Transverse colon (tissue), 4 donors: ENCODE results near the gene PCDH8. TPM values are rescaled to one million over a fixed set of nuclear protein-coding genes. Genes with fewer than 3 reads are reported as not detected.

Experiments used
- DNase-seq: peaks from one replicate; pipeline ENCODE4 v3.0.0-alpha.2; 2019
- H3K27ac ChIP-seq, 4 donors: fragments of 200-600 bp; sonication (generic); 2 replicates each; pipeline ENCODE4 v1.5.1; 2016 to 2018; ENCODE audit warnings: inconsistent platforms in 4 of 4
- H3K27me3 ChIP-seq: fragments of 200-600 bp; sonication (generic); 2 replicates; pipeline ENCODE4 v1.5.1; 2017; ENCODE audit warnings: inconsistent platforms
- H3K36me3 ChIP-seq, 4 donors: fragments of 200-600 bp; sonication (generic); 2 replicates each; pipeline ENCODE4 v1.5.1; 2017 to 2019; ENCODE audit warnings: inconsistent platforms in 4 of 4
- H3K4me1 ChIP-seq, 4 donors: fragments of 200-600 bp; sonication (generic); 2 replicates each; pipeline ENCODE4 v1.5.1; 2017 to 2020; ENCODE audit warnings: inconsistent platforms in 4 of 4
- H3K4me3 ChIP-seq, 4 donors: fragments of 200-600 bp; sonication (generic); 1 replicate in 1 of 4; 2 replicates in 3 of 4; pipeline versions ENCODE4 v1.5.1 to v1.6.1; 2017 to 2019; ENCODE audit warnings: inconsistent platforms in 4 of 4
- H3K9me3 ChIP-seq, 2 donors: fragments of 200-600 bp; sonication (generic); 2 replicates each; pipeline ENCODE4 v1.5.1; 2017 to 2019; ENCODE audit warnings: inconsistent platforms in 2 of 2
- EP300 ChIP-seq: sonication (generic); formaldehyde crosslinking; IDR thresholded peaks from one replicate; pipeline ENCODE4 v1.6.1; 2017; ENCODE audit warnings: antibody characterized with exemption, low read depth
- POLR2A ChIP-seq: fragments of 450-650 bp; IDR thresholded peaks from one replicate; pipeline ENCODE4 v1.6.1; 2016; ENCODE audit warnings: antibody characterized with exemption, mild to moderate bottlenecking, moderate library complexity
- POLR2AphosphoS5 ChIP-seq, 3 donors: sonication (generic); formaldehyde crosslinking; IDR thresholded peaks; one replicate each; pipeline ENCODE4 v1.6.1; 2016; ENCODE audit warnings: antibody characterized with exemption in 3 of 3
- WGBS, 2 donors: methylation state at CpG; one replicate each; pipeline ENCODE4 v1.1.5; 2018; ENCODE audit warnings: low coverage in 1 of 2; 5-methylcytosine and 5-hydroxymethylcytosine counted together
- in situ Hi-C, 4 donors: fragments of 200-750 bp; cut with MboI; loops; one replicate each; pipeline versions ENCODE4 v1.15.0 to v1.15.1; 2017; ENCODE audit warnings: low sequenced_read_pairs in 3 of 4, low pct_ligation_motif_present in 1 of 4, low pct_unique_long_range_greater_than_20kb in 1 of 4
- intact Hi-C: fragments of 100-400 bp; cut with DNase I; formaldehyde crosslinking; loops from one replicate; pipeline ENCODE4 v1.15.1; 2023; ENCODE audit warnings: low total_unique reads
- total RNA-seq, 4 donors: library from RNA; depleted of rRNA; stranded (reverse); fragments of >200 nt; gene quantifications; one replicate each; pipeline ENCODE4 v1.1.0, GENCODE V29; 2016
- TF ChIP-seq, protein P1 (sequence below), 5 experiments: fragments of 200-600 bp in 3 of 5; fragments of 450-650 bp in 2 of 5; sonication (generic) in 3 of 5; IDR thresholded peaks; 1 replicate in 2 of 5; 2 replicates in 3 of 5; pipeline ENCODE4 v1.5.1; 2016 to 2017; ENCODE audit warnings: antibody characterized with exemption in 5 of 5, inconsistent platforms in 3 of 5, mild to moderate bottlenecking in 2 of 5, moderate library complexity in 1 of 5

The PCDH8 gene
- total RNA-seq, 4 donors from 2014 or later = 1.9 to 4.9 TPM; not detected in 2

DNA sequence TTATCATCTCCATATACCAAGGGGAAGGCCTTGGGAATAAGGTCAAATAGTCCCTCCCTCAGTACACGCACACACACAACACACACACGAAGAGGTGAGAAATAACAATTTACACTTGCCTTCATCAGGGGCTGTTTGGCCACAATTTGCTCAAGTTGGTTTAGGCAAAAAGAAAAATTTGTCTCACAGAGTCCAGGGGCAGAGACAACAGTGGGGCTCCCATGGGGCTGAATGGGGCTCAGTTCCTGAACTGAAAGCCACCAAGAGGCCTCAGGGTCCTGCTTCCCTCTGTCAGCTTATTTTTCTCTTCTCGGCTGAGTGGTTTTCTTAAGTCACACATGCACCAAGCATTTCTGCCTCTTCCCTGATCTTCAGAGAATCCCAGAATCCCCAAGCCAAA, 35.5 kb downstream of the PCDH8 start:
- intact Hi-C loops = no loop called here
- Histone ChIP-seq H3K27ac (no peak overlapping the region), H3K9me3 (no peaks in the 10 kb centered on the region), H3K4me1 (no peaks in the 10 kb centered on the region), H3K36me3 (no peaks in the 10 kb centered on the region), H3K4me3 (no peak overlapping the region), H3K27me3 (no peaks in the 10 kb centered on the region)
- WGBS, 2 donors = 49 to 76% methylated on average over 3 of the region's 3 CpGs
- TF ChIP-seq, protein P1, sequence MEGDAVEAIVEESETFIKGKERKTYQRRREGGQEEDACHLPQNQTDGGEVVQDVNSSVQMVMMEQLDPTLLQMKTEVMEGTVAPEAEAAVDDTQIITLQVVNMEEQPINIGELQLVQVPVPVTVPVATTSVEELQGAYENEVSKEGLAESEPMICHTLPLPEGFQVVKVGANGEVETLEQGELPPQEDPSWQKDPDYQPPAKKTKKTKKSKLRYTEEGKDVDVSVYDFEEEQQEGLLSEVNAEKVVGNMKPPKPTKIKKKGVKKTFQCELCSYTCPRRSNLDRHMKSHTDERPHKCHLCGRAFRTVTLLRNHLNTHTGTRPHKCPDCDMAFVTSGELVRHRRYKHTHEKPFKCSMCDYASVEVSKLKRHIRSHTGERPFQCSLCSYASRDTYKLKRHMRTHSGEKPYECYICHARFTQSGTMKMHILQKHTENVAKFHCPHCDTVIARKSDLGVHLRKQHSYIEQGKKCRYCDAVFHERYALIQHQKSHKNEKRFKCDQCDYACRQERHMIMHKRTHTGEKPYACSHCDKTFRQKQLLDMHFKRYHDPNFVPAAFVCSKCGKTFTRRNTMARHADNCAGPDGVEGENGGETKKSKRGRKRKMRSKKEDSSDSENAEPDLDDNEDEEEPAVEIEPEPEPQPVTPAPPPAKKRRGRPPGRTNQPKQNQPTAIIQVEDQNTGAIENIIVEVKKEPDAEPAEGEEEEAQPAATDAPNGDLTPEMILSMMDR (IDR thresholded peaks at IDR 0.05) = no peak
- TF ChIP-seq POLR2A (no peak), EP300 (no peak), POLR2AphosphoS5 (IDR thresholded peaks at IDR 0.05) (no peak)
- in situ Hi-C loops = no loop called here
- no peak for DNase-seq

DNA sequence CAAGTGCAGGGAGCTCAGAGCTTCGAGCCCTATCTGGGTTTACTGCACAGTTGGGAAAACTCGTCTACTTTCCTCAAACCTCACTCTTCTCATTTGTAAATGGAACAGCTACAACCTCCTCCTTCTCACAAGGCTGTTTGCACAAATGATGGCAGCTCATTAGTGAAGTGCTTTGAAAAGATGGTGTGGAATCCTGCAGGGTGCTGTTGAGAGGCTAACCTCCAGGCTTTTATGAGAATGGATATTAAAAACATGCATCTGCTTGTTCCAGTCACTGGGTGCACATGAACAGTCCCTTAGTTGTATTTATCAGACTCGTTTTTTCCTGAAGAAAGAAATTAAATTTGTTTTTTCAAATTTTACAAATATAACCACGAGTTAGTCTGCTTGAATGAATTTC, 36.6 kb downstream of the PCDH8 start:
- no peak overlapping the region for H3K4me3 ChIP-seq
- no peaks in the 10 kb centered on the region for H3K4me1 ChIP-seq
- intact Hi-C loops (no loop called here), in situ Hi-C loops (no loop called here)
- H3K9me3 ChIP-seq = no peaks in the 10 kb centered on the region
- no peaks in the 10 kb centered on the region for H3K27me3 ChIP-seq
- H3K27ac ChIP-seq = no peak overlapping the region
- WGBS, 2 donors = 54 to 62% methylated on average over 3 to 4 of the region's 4 CpGs
- H3K36me3 ChIP-seq = no peaks in the 10 kb centered on the region
- DNase-seq = no peak
- TF ChIP-seq, protein P1 (IDR thresholded peaks at IDR 0.05) = no peak
- TF ChIP-seq POLR2A (no peak), POLR2AphosphoS5 (IDR thresholded peaks at IDR 0.05) (no peak), EP300 (no peak)

DNA sequence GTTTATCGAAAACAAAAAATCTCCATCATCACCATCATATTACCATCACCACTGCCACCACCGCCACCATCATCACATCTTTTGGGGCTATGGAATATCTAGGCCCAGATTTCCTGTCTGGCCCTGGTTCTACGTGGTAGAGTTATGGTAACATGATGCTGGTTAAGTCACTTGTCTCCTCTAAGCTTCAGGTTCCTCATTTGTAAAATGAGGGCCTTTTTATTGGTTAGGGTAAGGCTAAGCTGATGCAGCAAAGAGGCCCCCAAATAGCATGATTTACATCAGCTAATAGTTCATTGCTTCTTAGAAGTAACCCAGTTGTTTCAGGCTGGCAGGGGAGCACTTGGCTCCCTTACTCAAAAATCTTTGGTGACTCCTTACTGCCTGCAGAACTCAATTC, 37.9 kb downstream of the PCDH8 start:
- intact Hi-C loops (no loop called here), in situ Hi-C loops (no loop called here)

DNA sequence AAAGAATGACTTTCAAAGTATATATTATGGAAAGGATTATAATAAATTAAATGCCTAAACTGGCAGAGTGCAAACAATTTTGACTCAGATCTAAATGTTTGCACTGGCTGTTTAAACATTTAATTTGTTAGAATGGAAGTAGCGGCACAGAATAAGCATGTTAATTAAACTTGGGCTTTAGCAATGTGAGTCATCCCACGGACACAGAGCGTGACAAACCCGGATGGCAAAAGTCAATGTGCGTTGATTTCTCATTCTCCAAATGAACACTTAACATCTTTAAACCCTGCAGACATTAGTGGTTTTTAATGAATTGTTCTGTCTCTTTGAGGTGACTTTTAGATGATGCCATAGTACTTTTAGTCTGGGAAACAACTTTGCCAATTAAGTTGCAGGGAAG, 38.4 kb downstream of the PCDH8 start:
- no peak for DNase-seq
- 44 to 45% methylated on average over 5 of the region's 5 CpGs for WGBS, 2 donors
- in situ Hi-C loops (no loop called here), intact Hi-C loops (no loop called here)
- H3K4me3 ChIP-seq = no peak overlapping the region
- H3K27ac ChIP-seq = no peak overlapping the region
- no peaks in the 10 kb centered on the region for H3K9me3 ChIP-seq
- H3K36me3 ChIP-seq = no peaks in the 10 kb centered on the region
- H3K4me1 ChIP-seq = no peaks in the 10 kb centered on the region
- H3K27me3 ChIP-seq = no peaks in the 10 kb centered on the region
- TF ChIP-seq, protein P1 (IDR thresholded peaks at IDR 0.05) = no peak
- TF ChIP-seq POLR2AphosphoS5 (IDR thresholded peaks at IDR 0.05) (no peak), EP300 (no peak), POLR2A (no peak)

More for the DNA sequence above, 37.9 kb downstream of the PCDH8 start:
- TF ChIP-seq, protein P1 (IDR thresholded peaks at IDR 0.05) = no peak
- no peak for TF ChIP-seq POLR2A
- no peak for TF ChIP-seq EP300
- no peak for TF ChIP-seq POLR2AphosphoS5 (IDR thresholded peaks at IDR 0.05)
- no peak for DNase-seq
- Histone ChIP-seq H3K9me3 (no peaks in the 10 kb centered on the region), H3K27ac (no peak overlapping the region), H3K4me3 (no peak overlapping the region), H3K27me3 (no peaks in the 10 kb centered on the region), H3K36me3 (no peaks in the 10 kb centered on the region), H3K4me1 (no peaks in the 10 kb centered on the region)
- 88 to 89% methylated on average over 3 of the region's 3 CpGs for WGBS, 2 donors
